ENCODE data around the gene PLIN4. TPM values are rescaled to one million over a fixed set of nuclear protein-coding genes. Genes with fewer than 3 reads are reported as not detected.
A peak's percentile ranks its signal among the peaks of the same experiment; 100 is the strongest.
"Not testable (repeated sequence)": the region's sequence is repeated elsewhere in the genome, so short reads cannot be mapped to it uniquely, and the experiment has no call there.

Gene PLIN4
- total RNA-seq, 1 donor: 0.90 TPM

- no peak for TF ChIP-seq CTCF (IDR thresholded peaks at IDR 0.05; ENCODE audit: insufficient read depth, low read length)
- no peak overlapping the region for H3K4me3 ChIP-seq (ENCODE audit: low read depth, low read length)
- no peak for DNase-seq (ENCODE audit: low read depth)
These were observed 13.4 kb upstream of the PLIN4 start for GRCh38 chr19:4531562-4532165.

GRCh38 chr19:4529924-4530522, 11.7 kb upstream of the PLIN4 start:
- TF ChIP-seq CTCF (IDR thresholded peaks at IDR 0.05; ENCODE audit: insufficient read depth, low read length): no peak
- no peak overlapping the region for H3K4me3 ChIP-seq (ENCODE audit: low read depth, low read length)
- no peak for DNase-seq (ENCODE audit: low read depth)

GRCh38 chr19:4528843-4529242, 10.6 kb upstream of the PLIN4 start:
- DNase-seq (ENCODE audit: low read depth): no peak
- TF ChIP-seq CTCF (IDR thresholded peaks at IDR 0.05; ENCODE audit: insufficient read depth, low read length): no peak

GRCh38 chr19:4527377-4527776, 9.1 kb upstream of the PLIN4 start:
- H3K4me3 ChIP-seq (ENCODE audit: low read depth, low read length); DNase-seq (ENCODE audit: low read depth): not testable (repeated sequence)

More at GRCh38 chr19:4528843-4529242, 10.6 kb upstream of the PLIN4 start:
- no peak overlapping the region for H3K4me3 ChIP-seq (ENCODE audit: low read depth, low read length)

GRCh38 chr19:4525563-4526002, 7.3 kb upstream of the PLIN4 start:
- TF ChIP-seq CTCF (IDR thresholded peaks at IDR 0.05; ENCODE audit: insufficient read depth, low read length): no peak
- no peak overlapping the region for H3K4me3 ChIP-seq (ENCODE audit: low read depth, low read length)
- DNase-seq (ENCODE audit: low read depth): no peak

GRCh38 chr19:4524808-4525562, 6.7 kb upstream of the PLIN4 start:
- peak; percentile 37 for DNase-seq (ENCODE audit: low read depth)
- TF ChIP-seq CTCF (IDR thresholded peaks at IDR 0.05; ENCODE audit: insufficient read depth, low read length): peak; percentile 84
- H3K4me3 ChIP-seq (ENCODE audit: low read depth, low read length): no peak overlapping the region
